T-helper 2 cell treated with Interferon-gamma antibody and Interleukin-4, amounts not matched to agents 100 ng/mL and 5 ng/mL, for 36 hours (primary cell): ENCODE data around the gene NOL11. TPM values are rescaled to one million over a fixed set of nuclear protein-coding genes. Genes with fewer than 3 reads are reported as not detected.
"Not testable (repeated sequence)": the region's sequence is repeated elsewhere in the genome, so short reads cannot be mapped to it uniquely, and the experiment has no call there.

Experiments used
- intact Hi-C: fragments of 100-400 bp; cut with micrococcal nuclease; formaldehyde crosslinking; loops from one replicate; pipeline ENCODE4 v1.15.1; 2023
- total RNA-seq: library from RNA; stranded (reverse); gene quantifications from 2 replicates; pipeline ENCODE4 v1.2.3, GENCODE V29; 2022

Gene NOL11
- total RNA-seq, 1 donor from 2014 or later: 71.2 TPM

- intact Hi-C loops: no loop called here
These were observed 10.3 kb upstream of the NOL11 start for GRCh38 chr17:67707442-67707841.

GRCh38 chr17:67708378-67708777 is 9.4 kb upstream of the NOL11 start:
- intact Hi-C loops: no loop called here

- intact Hi-C loops: loop anchor here (10.0 kb wide), 1 partner anchor 237 kb away; no protein-coding TSS in a partner anchor
These were observed 5.8 kb upstream of the NOL11 start for GRCh38 chr17:67711916-67712315.

GRCh38 chr17:67712375-67712774 is 5.4 kb upstream of the NOL11 start:
- intact Hi-C loops: loop anchor here (10.0 kb wide), 1 partner anchor 238 kb away; no protein-coding TSS in a partner anchor

- intact Hi-C loops: loop anchor here (10.0 kb wide), 1 partner anchor 238 kb away; no protein-coding TSS in a partner anchor
These were observed 4.6 kb upstream of the NOL11 start for GRCh38 chr17:67713169-67713568.

GRCh38 chr17:67716405-67716798 is 1.3 kb upstream of the NOL11 start:
- intact Hi-C loops: loop anchor here (2.0 to 10.0 kb wide), 3 partner anchors 242 to 796 kb away; partner anchors contain the start of gene PRKAR1A

GRCh38 chr17:67717192-67717623 is 528 bp upstream of the NOL11 start:
- intact Hi-C loops: loop anchor here (1.0 to 10.0 kb wide), 7 partner anchors 108 to 795 kb away; partner anchors contain the start of genes BPTF, KPNA2, PITPNC1 and PRKAR1A

GRCh38 chr17:67718325-67718941 is 697 bp downstream of the NOL11 start:
- intact Hi-C loops: loop anchor here (5.0 to 10.0 kb wide), 2 partner anchors 244 to 794 kb away; partner anchors contain the start of gene PRKAR1A

- intact Hi-C loops: no loop called here
These were observed 7.6 kb downstream of the NOL11 start for GRCh38 chr17:67725373-67725791.

- intact Hi-C loops: no loop called here
These were observed 8.1 kb downstream of the NOL11 start for GRCh38 chr17:67725807-67726206.

GRCh38 chr17:67727152-67728039 is 9.7 kb downstream of the NOL11 start:
- intact Hi-C loops: not testable (repeated sequence)

GRCh38 chr17:67729903-67730302 is 12.2 kb downstream of the NOL11 start:
- intact Hi-C loops: no loop called here

GRCh38 chr17:67730731-67731130 is 13.0 kb downstream of the NOL11 start:
- intact Hi-C loops: no loop called here

- intact Hi-C loops: no loop called here
These were observed 15.7 kb downstream of the NOL11 start for GRCh38 chr17:67733449-67733848.

- intact Hi-C loops: no loop called here
These were observed 19.4 kb downstream of the NOL11 start for GRCh38 chr17:67737145-67737544.

- intact Hi-C loops: no loop called here
These were observed 24.3 kb downstream of the NOL11 start for GRCh38 chr17:67742025-67742424.

GRCh38 chr17:67746704-67747571 is 29.2 kb downstream of the NOL11 start:
- intact Hi-C loops: no loop called here

- intact Hi-C loops: no loop called here
These were observed 30.0 kb downstream of the NOL11 start for GRCh38 chr17:67747681-67748235.

- intact Hi-C loops: no loop called here
These were observed 32.3 kb downstream of the NOL11 start for GRCh38 chr17:67750067-67750466.
